8988T (cell line): ENCODE measurements around the gene COA3.

Source experiments
- DNase-seq: peaks from one replicate; pipeline ENCODE4 v3.0.0; 2011

Gene COA3

GRCh38 chr17:42748908-42749798 lies 49.4 kb downstream of the COA3 start:
- no peak for DNase-seq

GRCh38 chr17:42748202-42748907 lies 50.1 kb downstream of the COA3 start:
- no peak for DNase-seq
